Endodermal cell (in vitro differentiated cells): ENCODE measurements around the gene TMCO4. TPM values are rescaled to one million over a fixed set of nuclear protein-coding genes. Genes with fewer than 3 reads are reported as not detected.
A peak's percentile ranks its signal among the peaks of the same experiment; 100 is the strongest.

ENCODE experiments used
- DNase-seq: peaks from one replicate; pipeline ENCODE4 v3.0.0-alpha.2; 2017
- H3K27ac ChIP-seq: 2 replicates; pipeline ENCODE4 v1.5.1; 2013; ENCODE audit warnings: mild to moderate bottlenecking, low read depth, low read length, moderate library complexity
- H3K27me3 ChIP-seq: 2 replicates; pipeline ENCODE4 v1.6.1; 2013; ENCODE audit warnings: mild to moderate bottlenecking, low read length, moderate library complexity; ENCODE audit not compliant: insufficient read depth, control insufficient read depth, poor library complexity, severe bottlenecking
- H3K36me3 ChIP-seq: 2 replicates; pipeline ENCODE4 v1.7.0; 2013; ENCODE audit warnings: mild to moderate bottlenecking, low read length, moderate library complexity; ENCODE audit not compliant: control insufficient read depth, insufficient read depth
- H3K4me1 ChIP-seq: one replicate; pipeline ENCODE4 v1.7.0; 2013; ENCODE audit warnings: low read length; ENCODE audit not compliant: control insufficient read depth, insufficient read depth
- H3K4me3 ChIP-seq: 2 replicates; pipeline ENCODE4 v1.5.1; 2013; ENCODE audit warnings: mild to moderate bottlenecking, low read length, moderate library complexity
- H3K9ac ChIP-seq: 2 replicates; pipeline ENCODE4 v1.6.1; 2013; ENCODE audit warnings: mild to moderate bottlenecking, low read length, moderate library complexity; ENCODE audit not compliant: poor library complexity, severe bottlenecking; ENCODE audit errors: extremely low read depth
- H3K9me3 ChIP-seq: 2 replicates; pipeline ENCODE4 v1.6.1; 2013; ENCODE audit warnings: mild to moderate bottlenecking, low read length, moderate library complexity; ENCODE audit not compliant: control insufficient read depth
- H3K27ac Mint-ChIP-seq: 2 replicates; pipeline ENCODE4 v1.8.0; 2020; ENCODE audit warnings: mixed read lengths
- H3K27me3 Mint-ChIP-seq: 2 replicates; pipeline ENCODE4 v1.8.0; 2021; ENCODE audit warnings: mild to moderate bottlenecking, mixed read lengths; ENCODE audit not compliant: insufficient read depth
- H3K36me3 Mint-ChIP-seq: 2 replicates; pipeline ENCODE4 v1.8.0; 2020; ENCODE audit warnings: low read depth, mixed read lengths
- H3K4me1 Mint-ChIP-seq: 2 replicates; pipeline ENCODE4 v1.8.0; 2020; ENCODE audit warnings: mixed read lengths
- H3K4me3 Mint-ChIP-seq: 2 replicates; pipeline ENCODE4 v1.8.0; 2020; ENCODE audit warnings: mild to moderate bottlenecking, moderate library complexity, mixed read lengths
- H3K9me3 Mint-ChIP-seq: 2 replicates; pipeline ENCODE4 v1.8.0; 2020; ENCODE audit warnings: mild to moderate bottlenecking, mixed read lengths
- WGBS, 2 experiments: methylation state at CpG; one replicate each; pipeline versions ENCODE4 v1.1.5 to v1.1.7; 2013; ENCODE audit warnings: missing lambda C conversion rate in 2 of 2, mixed read lengths in 1 of 2; ENCODE audit not compliant: insufficient coverage in 1 of 2, insufficient read length in 1 of 2; 5-methylcytosine and 5-hydroxymethylcytosine counted together
- total RNA-seq, 2 donors: library from RNA; stranded (reverse); fragmentation: NEBNext Ultra II Directional in 1 of 2; extraction: Animal tissue kit (Norgen Biotek cat#: 25700) in 1 of 2; gene quantifications; 2 replicates in 1 of 2; 3 replicates in 1 of 2; pipeline ENCODE4 v1.2.1, GENCODE V29; 2021
- TF ChIP-seq, protein P1 (sequence below): fragments of 200-600 bp; sonication (generic); conservative IDR thresholded peaks from 2 replicates; pipeline ENCODE4 v1.5.0; 2021; ENCODE audit warnings: antibody characterized with exemption, mild to moderate bottlenecking

The TMCO4 gene
- total RNA-seq, 2 donors from 2014 or later: 6.2 to 6.6 TPM

DNA sequence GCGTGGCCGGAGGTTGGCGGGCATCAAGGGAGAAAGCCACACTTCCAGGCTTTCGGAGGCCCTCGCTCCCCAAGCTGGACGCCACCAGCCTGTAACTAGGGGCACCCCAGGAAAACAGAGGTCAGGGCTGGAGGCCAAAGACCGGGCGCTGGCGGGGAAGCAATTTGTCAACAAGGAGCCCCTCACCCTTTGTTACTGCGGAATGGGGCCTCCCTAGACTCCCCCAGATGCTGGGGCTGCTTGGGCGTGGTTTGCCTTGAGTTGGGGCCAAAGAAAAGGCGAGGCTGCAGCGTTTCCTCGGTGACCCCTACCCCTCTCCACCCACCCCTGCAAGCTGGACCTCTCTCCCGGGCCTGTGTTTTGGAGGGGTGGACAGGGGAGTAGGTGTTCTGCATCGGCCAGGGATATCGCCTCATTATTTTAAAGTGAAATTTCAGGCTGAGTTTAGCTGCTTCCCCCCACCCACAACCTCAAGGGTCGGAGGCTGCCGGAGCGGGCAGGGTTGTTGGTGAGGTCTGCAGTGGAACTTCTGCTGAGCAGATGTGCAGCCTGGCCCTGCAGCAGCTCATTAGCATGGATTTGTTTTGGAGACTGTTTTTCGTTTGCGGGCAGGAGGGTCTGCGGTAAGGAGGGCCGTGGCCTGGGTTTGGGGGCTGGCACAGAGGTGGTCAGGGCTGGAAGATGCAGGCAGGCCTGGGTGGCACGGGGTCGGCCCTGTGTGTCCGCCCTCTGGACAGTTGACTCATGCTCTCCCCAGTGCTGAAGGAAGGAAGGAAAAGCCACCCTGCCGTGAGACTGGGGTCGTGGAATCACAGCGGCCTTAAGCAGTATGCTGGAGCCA lies 154.1 kb downstream of the TMCO4 start:
- TF ChIP-seq, protein P1, sequence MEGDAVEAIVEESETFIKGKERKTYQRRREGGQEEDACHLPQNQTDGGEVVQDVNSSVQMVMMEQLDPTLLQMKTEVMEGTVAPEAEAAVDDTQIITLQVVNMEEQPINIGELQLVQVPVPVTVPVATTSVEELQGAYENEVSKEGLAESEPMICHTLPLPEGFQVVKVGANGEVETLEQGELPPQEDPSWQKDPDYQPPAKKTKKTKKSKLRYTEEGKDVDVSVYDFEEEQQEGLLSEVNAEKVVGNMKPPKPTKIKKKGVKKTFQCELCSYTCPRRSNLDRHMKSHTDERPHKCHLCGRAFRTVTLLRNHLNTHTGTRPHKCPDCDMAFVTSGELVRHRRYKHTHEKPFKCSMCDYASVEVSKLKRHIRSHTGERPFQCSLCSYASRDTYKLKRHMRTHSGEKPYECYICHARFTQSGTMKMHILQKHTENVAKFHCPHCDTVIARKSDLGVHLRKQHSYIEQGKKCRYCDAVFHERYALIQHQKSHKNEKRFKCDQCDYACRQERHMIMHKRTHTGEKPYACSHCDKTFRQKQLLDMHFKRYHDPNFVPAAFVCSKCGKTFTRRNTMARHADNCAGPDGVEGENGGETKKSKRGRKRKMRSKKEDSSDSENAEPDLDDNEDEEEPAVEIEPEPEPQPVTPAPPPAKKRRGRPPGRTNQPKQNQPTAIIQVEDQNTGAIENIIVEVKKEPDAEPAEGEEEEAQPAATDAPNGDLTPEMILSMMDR: no peak
- H3K27ac Mint-ChIP-seq: no peak overlapping the region
- Histone ChIP-seq H3K36me3 (no peaks in the 10 kb centered on the region), H3K27me3 (peaks cover 13% of the 10 kb centered on the region), H3K27ac (no peak overlapping the region), H3K9me3 (no peaks in the 10 kb centered on the region), H3K4me3 (peak overlapping the region; percentile 86), H3K9ac (peak overlapping the region; percentile 82), H3K4me1 (peaks cover 8% of the 10 kb centered on the region)
- peaks cover 20% of the 10 kb centered on the region for H3K4me1 Mint-ChIP-seq
- peak overlapping the region; percentile 86 for H3K4me3 Mint-ChIP-seq
- H3K27me3 Mint-ChIP-seq: peaks cover 43% of the 10 kb centered on the region
- peak; percentile 56 for DNase-seq
- H3K36me3 Mint-ChIP-seq: peaks cover 2% of the 10 kb centered on the region
- H3K9me3 Mint-ChIP-seq: no peaks in the 10 kb centered on the region
- 64 to 65% methylated on average over 16 to 24 of the region's 30 CpGs for WGBS, 2 experiments

DNA sequence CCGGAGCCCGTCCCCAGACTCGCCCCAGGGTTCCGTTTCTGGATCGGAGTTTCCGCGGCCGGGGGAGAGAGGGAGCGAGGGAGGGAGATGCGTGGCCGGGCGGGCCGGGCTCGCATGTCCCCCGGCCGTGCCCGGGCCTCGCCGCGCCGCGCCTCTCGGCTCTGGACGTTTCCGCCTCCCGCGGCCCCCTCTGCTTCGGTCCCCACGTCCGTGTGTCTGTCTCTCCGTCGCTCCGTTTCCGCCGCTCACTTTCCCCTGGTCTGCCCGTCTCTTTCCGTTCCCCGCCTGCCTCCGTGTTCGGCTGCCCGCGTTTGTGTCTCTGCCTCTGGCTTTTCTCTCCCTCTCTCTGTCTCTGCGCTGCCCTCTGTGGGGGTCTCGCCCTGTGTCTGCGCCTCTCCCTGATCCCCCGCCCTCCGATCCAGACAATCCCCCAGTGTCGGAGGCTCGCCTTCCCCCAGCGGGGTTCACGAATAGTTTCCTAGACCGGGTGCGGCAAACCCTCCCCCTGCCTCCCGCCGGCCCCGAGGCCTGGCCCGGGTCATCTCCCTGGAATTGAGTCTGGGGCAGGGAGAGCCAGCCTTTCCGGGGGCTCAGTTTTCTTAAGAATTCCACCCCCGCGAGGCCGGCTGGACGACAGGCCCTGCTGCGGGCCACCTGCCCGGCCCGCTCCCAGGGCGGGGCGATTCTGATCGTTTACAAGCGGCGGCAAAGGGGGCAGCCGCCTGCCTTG lies 154.9 kb downstream of the TMCO4 start:
- peaks cover 27% of the 10 kb centered on the region for H3K4me1 Mint-ChIP-seq
- Histone ChIP-seq H3K27ac (no peak overlapping the region), H3K9ac (peak overlapping the region; percentile 82), H3K27me3 (peaks cover 13% of the 10 kb centered on the region), H3K9me3 (no peaks in the 10 kb centered on the region), H3K4me1 (peaks cover 11% of the 10 kb centered on the region), H3K36me3 (no peaks in the 10 kb centered on the region), H3K4me3 (peak overlapping the region; percentile 86)
- H3K27me3 Mint-ChIP-seq: peaks cover 43% of the 10 kb centered on the region
- DNase-seq: peak; percentile 80
- peaks cover 2% of the 10 kb centered on the region for H3K36me3 Mint-ChIP-seq
- TF ChIP-seq, protein P1: no peak
- no peaks in the 10 kb centered on the region for H3K9me3 Mint-ChIP-seq
- H3K4me3 Mint-ChIP-seq: peak overlapping the region; percentile 86
- H3K27ac Mint-ChIP-seq: peak overlapping the region; percentile 86
- WGBS, 2 experiments: 1 to 2% methylated on average over 48 to 71 of the region's 71 CpGs

DNA sequence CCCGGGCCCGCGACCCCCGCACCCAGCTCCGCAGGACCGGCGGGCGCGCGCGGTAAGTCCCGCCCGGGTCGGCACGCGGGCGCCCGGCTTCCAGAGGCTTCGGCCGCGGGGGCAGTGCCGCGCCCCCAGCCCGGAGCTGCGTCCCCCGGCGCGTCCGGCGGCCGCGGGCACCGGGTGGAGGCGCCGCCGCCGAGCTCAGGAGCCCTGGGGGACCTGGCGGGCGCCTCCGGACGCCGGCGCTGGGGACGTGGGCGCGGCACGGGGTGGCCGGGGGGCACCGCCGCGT lies 155.4 kb downstream of the TMCO4 start:
- no peak overlapping the region for H3K27ac Mint-ChIP-seq
- Histone ChIP-seq H3K36me3 (no peaks in the 10 kb centered on the region), H3K27ac (no peak overlapping the region), H3K9ac (peak overlapping the region; percentile 82), H3K27me3 (peaks cover 13% of the 10 kb centered on the region), H3K9me3 (no peaks in the 10 kb centered on the region), H3K4me3 (peak overlapping the region; percentile 86), H3K4me1 (peaks cover 11% of the 10 kb centered on the region)
- peaks cover 43% of the 10 kb centered on the region for H3K27me3 Mint-ChIP-seq
- no peaks in the 10 kb centered on the region for H3K9me3 Mint-ChIP-seq
- H3K4me3 Mint-ChIP-seq: peak overlapping the region; percentile 86
- TF ChIP-seq, protein P1: no peak
- peaks cover 27% of the 10 kb centered on the region for H3K4me1 Mint-ChIP-seq
- 0% methylated on average over 51 of the region's 51 CpGs; no CpG with 5 or more reads in 1 of the 2 experiments for WGBS, 2 experiments
- H3K36me3 Mint-ChIP-seq: peaks cover 2% of the 10 kb centered on the region
- DNase-seq: no peak
